Right lung (tissue), 10 donors: ENCODE data around the gene SMIM33. TPM values are rescaled to one million over a fixed set of nuclear protein-coding genes. Genes with fewer than 3 reads are reported as not detected.
"Not testable (repeated sequence)": the region's sequence is repeated elsewhere in the genome, so short reads cannot be mapped to it uniquely, and the experiment has no call there.

Experiments
- DNase-seq, 2 donors: peaks; one replicate each; pipeline ENCODE4 v3.0.0-alpha.2; 2013
- long read RNA-seq, 8 donors: transcript quantifications; one replicate each; lab custom pipeline, GENCODE V29; 2026
- polyA plus RNA-seq, 5 donors: library from polyadenylated mRNA; unstranded; fragments of 120-200 nt; gene quantifications; one replicate each; pipeline versions ENCODE4 v1.2.1 to v1.2.3, GENCODE V29; 2013; ENCODE audit warnings: inconsistent platforms in 1 of 5, low replicate concordance in 1 of 5; ENCODE audit not compliant: insufficient read length in 5 of 5, insufficient read depth in 1 of 5

Gene SMIM33
- polyA plus RNA-seq, result under 1 TPM in 1 of 5 donors, not detected in 4; 0.05 TPM
- long read RNA-seq, donor 1, result 0 reads
- long read RNA-seq, donor 2, result 0 reads
- long read RNA-seq, donor 3, result 0 reads
- long read RNA-seq, donor 4, result 0 reads
- long read RNA-seq, donor 5, result 0 reads
- long read RNA-seq, donor 6, partial matches to known transcripts, result 12 of 35 reads
- long read RNA-seq, donor 6, other reads (novel, unspliced or antisense), result 23 of 35 reads
- long read RNA-seq, donor 7, result 0 reads
- long read RNA-seq, donor 8, result 0 reads

DNA sequence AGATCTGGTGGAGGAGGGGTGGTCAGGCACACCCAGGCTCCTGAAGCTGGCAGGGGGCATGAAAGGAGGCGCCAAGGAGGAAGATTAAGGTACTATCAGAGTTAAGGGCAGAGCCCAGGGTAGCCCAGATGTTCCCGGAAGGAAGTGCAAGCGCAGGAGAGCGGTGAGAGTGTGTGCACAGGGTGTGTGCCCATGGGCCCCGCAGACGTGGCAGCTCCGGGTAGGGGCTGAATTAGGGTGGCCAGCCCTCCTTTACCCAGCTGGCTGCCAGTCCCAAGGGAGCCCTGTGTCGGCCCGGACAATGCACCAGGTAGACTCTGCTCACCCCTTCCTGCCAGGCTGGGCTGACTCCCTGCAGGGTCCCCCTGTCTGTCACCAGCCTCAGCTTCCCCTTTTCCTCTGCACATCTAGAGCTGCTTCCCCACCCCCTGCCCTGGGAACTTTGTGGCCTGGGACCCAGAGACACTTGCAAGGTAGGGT lies at the start of gene SMIM33:
TSS of gene SMIM33 (plus strand) at position 184 of the 480 bp plus-strand sequence. CDS start at position 302, 118 bp downstream.
- no peak for DNase-seq

GRCh38 chr5:139422307-139422893 lies 48.4 kb upstream of the SMIM33 start:
- DNase-seq, result peak; percentile 51 to 60

- DNase-seq, result no peak
Observed at GRCh38 chr5:139425497-139425896, 45.3 kb upstream of the SMIM33 start.

- no peak for DNase-seq
Observed at GRCh38 chr5:139426203-139426885, 44.5 kb upstream of the SMIM33 start.

DNA sequence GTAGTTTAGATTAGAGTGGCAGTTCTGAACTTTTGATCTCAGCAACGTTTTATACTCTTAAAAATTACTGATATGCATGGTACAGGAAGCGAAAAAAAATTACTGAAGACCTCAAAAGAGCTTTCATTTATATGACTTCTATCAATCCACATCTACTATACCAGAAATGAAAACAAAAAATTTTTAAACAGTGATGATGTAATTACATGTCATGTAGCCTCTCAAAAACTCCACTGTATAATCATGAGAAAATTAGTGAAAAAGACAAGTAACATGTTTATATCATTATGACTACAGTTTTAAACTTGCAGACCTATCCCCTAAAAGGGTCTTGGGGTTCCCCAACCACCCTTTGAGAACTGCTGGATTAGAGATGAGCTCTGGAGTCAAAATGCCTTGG lies 40.8 kb upstream of the SMIM33 start:
- DNase-seq, result no peak

- DNase-seq, result no peak
Observed at GRCh38 chr5:139431706-139432105, 39.1 kb upstream of the SMIM33 start.

DNA sequence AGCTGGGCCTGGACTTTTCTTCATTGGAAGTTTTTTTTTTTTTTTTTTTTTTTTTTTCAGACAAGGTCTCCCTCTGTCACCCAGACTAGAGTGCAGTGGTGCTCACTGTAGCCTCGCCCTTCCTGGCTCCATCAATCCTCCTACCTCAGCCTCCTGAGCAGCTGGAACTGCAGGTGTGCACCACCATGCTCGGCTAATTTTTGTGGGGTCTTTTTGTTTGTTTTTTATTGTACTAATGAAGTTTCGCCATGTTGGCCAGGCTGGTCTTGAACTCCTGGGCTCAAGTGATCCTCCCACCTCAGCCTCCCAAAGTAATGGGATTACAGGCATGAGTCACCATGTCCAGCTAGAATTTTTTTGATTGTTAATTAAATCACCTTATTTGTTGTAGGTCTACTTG lies 35.1 kb upstream of the SMIM33 start:
- DNase-seq, result no peak

GRCh38 chr5:139438707-139439012 lies 32.1 kb upstream of the SMIM33 start:
- no peak for DNase-seq

DNA sequence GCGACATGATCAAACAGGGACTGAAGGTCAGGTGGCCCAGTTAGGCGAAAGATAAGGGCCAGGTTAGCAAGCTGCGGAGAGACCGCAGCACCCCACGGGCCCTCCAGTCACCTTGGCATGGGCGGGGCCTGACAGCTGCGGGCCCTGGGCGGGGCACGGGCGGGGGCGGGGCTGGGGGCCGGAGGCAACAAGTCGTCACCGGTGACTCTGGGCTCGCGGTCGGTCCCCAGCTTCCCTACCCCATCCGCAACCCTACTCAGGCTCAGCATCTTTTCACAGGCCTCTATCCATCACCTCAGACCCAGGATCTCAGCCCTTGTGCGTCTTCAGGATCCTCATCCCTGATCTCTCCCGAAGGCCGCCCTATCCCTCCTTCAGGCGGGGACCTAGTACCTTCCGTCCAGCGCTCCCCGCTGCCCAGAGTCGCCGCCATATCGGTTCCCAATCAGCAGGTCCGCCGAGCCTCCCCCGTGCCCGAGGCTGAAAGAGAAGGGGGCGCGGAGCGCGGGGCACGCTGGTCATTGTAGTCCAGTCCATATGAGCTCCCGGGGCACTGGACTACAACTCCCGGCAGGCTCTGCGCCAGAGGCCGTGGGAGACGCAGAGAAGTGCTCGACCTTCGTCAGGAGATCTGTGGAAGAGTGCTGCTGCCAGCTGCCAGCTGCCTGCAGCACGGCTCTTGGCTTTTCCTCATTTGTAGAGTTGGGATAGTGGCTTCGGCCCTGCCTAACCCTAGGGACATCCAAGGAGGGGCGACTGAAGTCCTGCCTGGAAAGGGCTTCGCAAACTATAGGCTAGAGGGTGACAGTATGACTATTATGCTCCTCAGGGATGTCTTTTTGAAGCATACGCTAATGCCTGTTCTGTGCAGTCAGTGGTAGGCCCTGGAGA lies 31.5 kb upstream of the SMIM33 start, which contains the start of gene DNAJC18:
TSS of gene DNAJC18 (minus strand) at position 513 of the 891 bp plus-strand sequence. CDS start at position 433, 80 bp downstream.
- DNase-seq, result peak; percentile 92 to 93

GRCh38 chr5:139440416-139440815 lies 30.4 kb upstream of the SMIM33 start:
- DNase-seq, result not testable (repeated sequence)

GRCh38 chr5:139443831-139444453 lies 26.9 kb upstream of the SMIM33 start:
- no peak for DNase-seq

DNA sequence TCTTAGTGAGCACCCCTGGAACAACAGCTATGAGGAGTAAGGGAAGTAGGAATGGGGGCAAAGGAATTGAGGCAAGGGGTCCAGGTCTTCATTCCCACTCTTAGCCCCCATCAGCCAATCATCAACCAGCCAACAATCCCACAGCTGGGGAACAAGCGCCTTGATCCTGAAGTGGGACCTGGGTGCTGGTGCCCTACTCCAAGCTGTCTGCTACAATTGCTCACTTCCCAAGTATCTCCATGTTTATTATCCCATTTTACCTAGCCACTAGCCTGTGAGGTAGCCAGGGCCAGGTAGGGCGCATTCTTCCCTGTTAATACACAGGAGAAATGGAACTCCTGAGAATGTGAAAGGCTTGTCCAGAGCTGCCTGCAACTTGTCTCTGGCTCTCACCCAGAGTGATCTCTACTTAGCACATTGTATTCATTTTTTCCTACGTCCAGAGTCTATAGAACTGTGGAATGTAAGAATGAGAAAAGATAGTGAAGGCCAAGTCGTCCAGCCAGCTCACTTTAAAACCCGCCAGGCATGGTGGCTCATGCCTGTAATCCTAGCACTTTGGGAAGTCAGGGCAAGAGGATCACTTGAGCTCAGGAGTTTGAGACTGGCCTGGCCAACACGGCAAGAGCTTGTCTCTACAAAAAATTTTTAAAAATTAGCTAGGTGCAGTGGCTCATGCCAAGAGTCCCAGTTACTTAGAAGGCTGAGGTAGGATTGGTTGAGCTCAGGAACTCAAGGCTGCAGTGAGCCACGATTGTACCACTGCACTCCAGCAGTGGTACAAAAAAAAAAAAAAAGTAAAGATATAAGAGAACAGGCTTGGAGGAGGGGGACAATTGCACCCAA lies 25.3 kb upstream of the SMIM33 start:
- peak in 1 of 2 donors; percentile 33 for DNase-seq

- no peak for DNase-seq
Observed at GRCh38 chr5:139446956-139447779, 23.6 kb upstream of the SMIM33 start.

GRCh38 chr5:139451176-139451575 lies 19.6 kb upstream of the SMIM33 start:
- no peak for DNase-seq

GRCh38 chr5:139451878-139452660 lies 18.7 kb upstream of the SMIM33 start:
- DNase-seq, result no peak

DNA sequence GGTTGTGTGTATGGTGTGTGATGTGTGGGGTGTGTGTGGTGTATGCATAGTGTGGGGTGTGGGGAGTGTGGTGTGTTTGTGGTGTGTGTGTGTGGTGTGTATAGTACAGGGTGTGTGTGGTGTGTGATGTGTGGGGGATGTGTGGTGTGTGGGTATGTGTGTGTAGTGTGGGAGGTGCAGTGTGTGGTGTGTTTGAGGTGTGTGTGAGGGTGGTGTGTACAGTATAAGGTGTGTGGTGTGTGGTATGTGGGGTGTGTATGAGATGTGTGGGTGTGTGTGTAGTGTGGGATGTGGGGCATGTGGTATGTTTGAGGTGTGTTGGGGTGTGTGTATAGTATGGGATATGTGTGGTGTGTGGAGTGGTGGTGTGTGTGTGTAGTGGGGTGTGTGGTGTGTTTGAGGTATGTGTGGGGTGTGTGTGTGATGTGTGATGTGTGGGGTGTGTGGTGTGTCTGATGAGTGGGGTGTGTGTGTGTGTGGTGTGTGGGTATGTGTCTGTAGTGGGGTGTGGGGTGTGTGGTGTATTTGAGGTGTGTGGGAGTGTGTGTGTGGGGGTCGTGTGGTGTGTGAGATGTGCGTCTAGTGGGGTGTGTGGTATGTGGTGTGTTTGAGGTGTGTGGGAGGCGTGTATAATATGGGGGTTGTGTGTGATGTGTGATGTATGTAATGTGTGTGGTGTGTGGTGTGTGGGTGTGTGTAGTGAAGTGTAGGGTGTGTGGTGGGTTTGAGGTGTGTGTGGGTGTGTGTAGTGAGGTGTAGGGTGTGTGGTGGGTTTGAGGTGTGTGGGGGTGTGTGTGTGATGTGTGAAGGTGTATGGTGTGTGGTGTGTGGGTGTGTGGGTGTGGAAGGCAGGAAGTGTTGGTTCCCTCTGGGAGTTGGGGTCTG lies 16.9 kb upstream of the SMIM33 start:
- no peak for DNase-seq

DNA sequence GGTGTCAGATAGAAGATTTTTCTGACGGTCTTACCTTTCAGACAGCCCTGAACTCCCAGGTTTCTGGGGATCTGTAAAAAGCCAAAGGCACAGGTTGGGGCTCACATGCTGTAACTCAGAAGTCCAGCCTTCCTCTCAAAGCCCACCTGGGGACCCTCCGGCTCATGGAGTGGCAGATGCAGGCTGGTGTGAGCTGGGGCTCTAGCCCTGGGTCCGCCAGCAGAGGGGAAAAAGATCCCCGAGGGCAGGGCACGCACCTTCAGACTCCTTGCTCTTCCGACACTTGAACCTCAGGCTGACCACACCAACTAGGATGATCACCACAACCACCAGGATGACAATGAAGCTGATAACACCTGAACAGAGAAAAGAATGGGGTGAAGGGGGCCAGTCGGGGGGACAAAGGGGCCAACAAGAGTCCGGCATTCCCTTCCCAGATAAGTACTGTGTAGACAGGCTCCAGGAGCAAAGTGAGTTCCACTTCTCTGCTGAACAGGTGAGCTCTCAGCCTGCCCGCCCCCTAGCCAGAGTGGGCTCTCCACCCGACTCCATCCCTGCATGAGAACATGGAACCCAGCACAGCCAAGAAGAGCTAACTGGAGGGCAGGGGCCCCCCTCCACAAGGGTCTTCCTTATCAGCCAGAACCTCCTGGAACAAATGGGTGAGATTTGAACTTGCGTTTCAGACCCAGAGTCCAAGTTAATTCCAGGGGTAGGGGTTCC lies 16.1 kb upstream of the SMIM33 start:
- no peak for DNase-seq
